AG04449 (cell line): Measurements from ENCODE around the gene ANKRD11.

ENCODE experiments used
- CTCF ChIA-PET: fragments of 350-600 bp; formaldehyde crosslinking; extraction: SDS; loops from one replicate; lab custom pipeline; 2021; ENCODE audit warnings: antibody characterized with exemption; lab: Yijun Ruan, JAX
- POLR2A ChIA-PET: fragments of 400-600, 350-600 bp; formaldehyde crosslinking; extraction: SDS; loops from one replicate; lab custom pipeline; 2020; ENCODE audit warnings: antibody characterized with exemption, inconsistent platforms; lab: Yijun Ruan, JAX
- DNase-seq: peaks from one replicate; pipeline ENCODE4 v3.0.0-alpha.2; 2010; ENCODE audit warnings: low read depth, low spot score
- H3K4me3 ChIP-seq: 2 replicates; pipeline ENCODE4 v1.5.1; 2011; ENCODE audit warnings: low read depth, mild to moderate bottlenecking, control low read depth, low read length
- TF ChIP-seq, protein P1 (sequence below): IDR thresholded peaks from one replicate; pipeline ENCODE4 v1.5.1; 2011; ENCODE audit warnings: mild to moderate bottlenecking, moderate library complexity, low read length, control low read depth, inconsistent platforms; ENCODE audit not compliant: insufficient read depth; ENCODE audit errors: missing control alignments

Gene ANKRD11

DNA sequence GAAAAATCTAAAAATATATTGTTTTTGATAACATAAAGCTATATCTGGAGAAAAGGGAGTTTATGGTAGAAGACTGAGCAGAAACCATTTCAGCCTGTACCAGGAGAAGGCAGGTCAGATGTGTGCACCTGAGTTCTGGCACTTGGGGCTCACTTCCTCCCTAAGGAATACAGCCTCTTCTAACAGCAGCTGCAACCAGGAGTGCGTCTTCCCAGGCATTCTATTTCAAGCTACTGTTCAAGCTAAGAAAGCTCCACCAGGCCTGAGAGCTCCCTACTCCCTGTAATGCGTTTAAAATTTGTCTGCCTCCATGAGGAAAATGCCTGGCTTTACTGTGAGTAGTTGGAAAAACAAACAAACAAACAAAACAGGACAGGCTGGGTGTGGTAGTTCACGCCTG is 176.8 kb downstream of the ANKRD11 start:
- ChIA-PET CTCF (interaction anchor here (0.8 to 1.2 kb wide), 3 partner anchors 17 to 25 kb away, joined by 3 to 5 read pairs (median 4); no protein-coding TSS in a partner anchor), POLR2A (no interaction called here)
- TF ChIP-seq, protein P1, sequence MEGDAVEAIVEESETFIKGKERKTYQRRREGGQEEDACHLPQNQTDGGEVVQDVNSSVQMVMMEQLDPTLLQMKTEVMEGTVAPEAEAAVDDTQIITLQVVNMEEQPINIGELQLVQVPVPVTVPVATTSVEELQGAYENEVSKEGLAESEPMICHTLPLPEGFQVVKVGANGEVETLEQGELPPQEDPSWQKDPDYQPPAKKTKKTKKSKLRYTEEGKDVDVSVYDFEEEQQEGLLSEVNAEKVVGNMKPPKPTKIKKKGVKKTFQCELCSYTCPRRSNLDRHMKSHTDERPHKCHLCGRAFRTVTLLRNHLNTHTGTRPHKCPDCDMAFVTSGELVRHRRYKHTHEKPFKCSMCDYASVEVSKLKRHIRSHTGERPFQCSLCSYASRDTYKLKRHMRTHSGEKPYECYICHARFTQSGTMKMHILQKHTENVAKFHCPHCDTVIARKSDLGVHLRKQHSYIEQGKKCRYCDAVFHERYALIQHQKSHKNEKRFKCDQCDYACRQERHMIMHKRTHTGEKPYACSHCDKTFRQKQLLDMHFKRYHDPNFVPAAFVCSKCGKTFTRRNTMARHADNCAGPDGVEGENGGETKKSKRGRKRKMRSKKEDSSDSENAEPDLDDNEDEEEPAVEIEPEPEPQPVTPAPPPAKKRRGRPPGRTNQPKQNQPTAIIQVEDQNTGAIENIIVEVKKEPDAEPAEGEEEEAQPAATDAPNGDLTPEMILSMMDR = no peak
- H3K4me3 ChIP-seq = no peak overlapping the region
- DNase-seq = no peak

DNA sequence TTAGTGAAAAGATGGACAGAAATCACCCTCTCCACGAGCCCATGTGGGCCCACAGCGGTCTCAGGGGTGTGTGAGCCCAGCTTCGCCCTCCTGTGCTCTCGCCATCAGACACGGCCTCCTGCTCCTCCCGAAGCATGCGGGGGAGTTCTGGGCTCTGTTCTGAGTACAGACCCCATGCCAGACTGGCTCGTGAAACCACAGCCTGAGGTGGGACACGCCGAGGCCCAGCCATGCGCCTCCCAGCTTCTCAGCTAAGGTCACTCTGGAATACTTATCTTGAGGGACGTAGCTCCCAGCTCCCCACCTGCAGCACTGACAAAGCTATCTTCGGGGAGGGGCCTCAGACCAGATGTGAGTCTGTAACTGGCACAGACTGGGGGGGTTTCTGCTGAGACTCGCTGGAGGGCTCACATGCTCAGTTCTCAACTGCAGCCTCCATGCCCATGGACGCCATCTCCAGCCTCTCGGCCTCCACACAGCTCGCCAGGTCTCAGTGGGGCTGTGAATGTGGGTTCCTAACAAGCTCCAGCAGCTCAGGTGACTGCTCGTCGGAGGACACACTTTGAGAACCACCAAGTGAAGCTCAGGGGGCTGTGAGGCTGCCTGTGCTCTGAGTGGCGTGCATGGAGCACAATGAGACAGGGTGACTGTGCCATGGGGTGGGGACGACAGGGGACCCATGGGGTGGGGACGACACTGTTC is 177.6 kb downstream of the ANKRD11 start:
- ChIA-PET POLR2A (no interaction called here), CTCF (interaction anchor here (0.7 to 4.4 kb wide), 5 partner anchors 9 to 24 kb away, joined by 3 to 21 read pairs (median 4); no protein-coding TSS in a partner anchor)
- no peak overlapping the region for H3K4me3 ChIP-seq
- TF ChIP-seq, protein P1 = no peak
- DNase-seq = no peak

DNA sequence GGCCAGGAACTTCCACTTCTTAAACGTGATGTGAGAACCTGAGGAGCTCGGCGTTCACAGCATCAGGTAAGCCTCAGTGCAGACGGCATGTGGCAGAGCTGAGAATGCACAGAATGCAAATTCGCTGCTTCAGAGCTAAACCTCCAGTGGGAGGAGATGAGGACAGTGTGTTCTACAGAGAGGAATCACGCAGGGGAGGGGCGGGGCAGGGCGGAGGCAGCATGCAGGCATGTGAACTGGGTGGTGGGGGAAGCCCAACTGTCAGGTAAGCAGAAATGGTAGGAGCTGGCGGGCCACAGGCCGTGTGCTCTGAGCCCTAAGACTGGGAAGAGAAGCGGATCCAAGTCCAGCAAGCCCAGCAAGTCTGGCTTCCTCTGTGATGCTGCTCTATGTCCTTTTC is 178.2 kb downstream of the ANKRD11 start:
- ChIA-PET CTCF (interaction anchor here (1.1 to 4.4 kb wide), 3 partner anchors 8 to 196 kb away, joined by 4 to 21 read pairs (median 8); partner anchors contain the start of gene SPG7), POLR2A (no interaction called here)
- no peak for DNase-seq
- H3K4me3 ChIP-seq = no peak overlapping the region
- TF ChIP-seq, protein P1 = no peak

DNA sequence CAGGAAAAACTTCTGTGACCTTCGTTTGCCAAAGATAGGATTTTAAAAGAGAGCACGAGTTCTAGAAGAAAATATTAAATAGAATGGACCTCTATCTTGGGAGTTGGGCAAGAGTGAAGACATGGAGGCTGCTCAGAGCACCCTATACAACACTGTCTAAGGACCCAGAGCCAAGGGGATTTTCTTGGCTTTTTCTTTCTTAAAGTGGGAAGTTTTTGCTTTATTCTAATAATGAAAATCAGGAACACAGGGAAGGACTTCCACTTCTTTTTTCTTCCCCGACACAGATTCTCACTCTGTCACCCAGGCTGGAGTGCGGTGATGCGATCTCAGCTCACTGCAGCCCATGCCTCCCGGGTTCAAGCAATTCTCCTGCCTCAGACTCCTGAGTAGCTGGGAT is 178.7 kb downstream of the ANKRD11 start:
- TF ChIP-seq, protein P1 = no peak
- POLR2A ChIA-PET = no interaction called here
- no peak overlapping the region for H3K4me3 ChIP-seq
- CTCF ChIA-PET = interaction anchor here (2.3 to 4.4 kb wide), 2 partner anchors 23 to 196 kb away, joined by 8 to 21 read pairs; partner anchors contain the start of gene SPG7
- no peak for DNase-seq

DNA sequence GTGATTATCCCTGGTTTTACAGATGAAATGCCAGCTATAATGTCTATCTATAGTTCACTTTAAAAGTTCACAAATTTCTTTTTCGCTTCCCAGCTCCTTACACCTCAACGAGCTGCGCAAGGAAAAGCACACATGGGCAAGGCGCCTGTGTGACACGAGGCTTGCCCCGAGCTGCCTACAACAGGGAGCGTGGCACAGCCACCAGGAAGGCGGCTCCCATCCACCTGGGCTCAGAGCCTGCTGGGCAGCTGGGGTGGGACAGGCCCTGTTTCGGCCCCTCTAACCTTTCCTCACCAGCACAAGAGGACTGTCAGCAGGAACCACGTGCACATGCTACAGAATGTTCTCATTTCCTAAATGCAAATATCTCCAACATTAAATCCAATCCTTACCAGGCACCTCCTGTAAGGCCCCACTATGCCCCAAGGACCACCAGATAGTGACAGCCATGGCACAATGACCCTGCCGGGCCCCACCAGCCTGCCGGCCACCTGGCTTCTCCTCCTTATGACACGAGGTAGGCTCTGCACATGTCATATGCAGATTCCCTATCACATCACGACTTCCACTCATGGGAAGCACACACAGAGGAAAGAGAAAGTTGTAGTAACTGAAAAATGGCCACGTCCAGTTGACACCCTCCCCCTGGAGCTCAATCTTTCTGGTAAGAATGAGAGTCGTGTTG is 180.8 kb downstream of the ANKRD11 start:
- POLR2A ChIA-PET = interaction anchor here (0.6 kb wide), 1 partner anchor 13 kb away, joined by 3 read pairs; no protein-coding TSS in a partner anchor
- no peak overlapping the region for H3K4me3 ChIP-seq
- TF ChIP-seq, protein P1 = no peak
- CTCF ChIA-PET = interaction anchor here (1.0 to 4.4 kb wide), 3 partner anchors 12 to 21 kb away, joined by 3 to 21 read pairs (median 4); no protein-coding TSS in a partner anchor
- no peak for DNase-seq
